HG02571 (cell line): Measurements from ENCODE around the gene GRB7.
"Not testable (repeated sequence)": the region's sequence is repeated elsewhere in the genome, so short reads cannot be mapped to it uniquely, and the experiment has no call there.

Experiments used
- ATAC-seq: cut with Tn5 transposase; IDR thresholded peaks from one replicate; pipeline ENCODE4 v1.9.1; 2021; ENCODE audit warnings: mild to moderate bottlenecking, moderate library complexity; ENCODE audit not compliant: unreplicated experiment

The GRB7 gene

GRCh38 chr17:39730095-39730921 is 7.4 kb upstream of the GRB7 start, which contains the start of gene MIEN1:
Gene MIEN1, minus strand, starts transcription at chr17:39730532. Its CDS starts 37 bp downstream, at chr17:39730495.
- peak; percentile 82 for ATAC-seq

GRCh38 chr17:39732586-39732985 is 5.2 kb upstream of the GRB7 start:
- ATAC-seq, result no peak

DNA sequence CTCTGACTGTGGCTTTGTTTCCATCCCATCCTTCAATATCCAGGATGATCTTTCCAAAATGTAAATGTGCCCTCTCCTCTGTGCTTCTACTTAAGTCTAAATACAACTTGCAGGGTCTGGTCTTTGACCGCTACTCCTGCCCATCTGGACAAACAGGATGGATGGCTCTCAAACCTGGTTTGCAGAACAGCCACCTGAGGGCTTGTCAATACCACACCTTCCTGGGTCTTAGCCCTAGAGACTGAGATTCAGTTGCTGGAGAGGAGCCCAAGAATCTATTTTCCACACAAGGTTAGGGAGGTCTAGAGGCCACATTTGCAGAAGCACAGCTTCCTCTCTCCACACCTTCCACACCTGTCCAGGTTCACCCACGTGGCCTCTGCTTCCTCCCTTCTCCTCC is 1.9 kb upstream of the GRB7 start:
- no peak for ATAC-seq

GRCh38 chr17:39736319-39737165 is 1.2 kb upstream of the GRB7 start:
- no peak for ATAC-seq

- no peak for ATAC-seq
These were observed 455 bp upstream of the GRB7 start for GRCh38 chr17:39737206-39737759.

DNA sequence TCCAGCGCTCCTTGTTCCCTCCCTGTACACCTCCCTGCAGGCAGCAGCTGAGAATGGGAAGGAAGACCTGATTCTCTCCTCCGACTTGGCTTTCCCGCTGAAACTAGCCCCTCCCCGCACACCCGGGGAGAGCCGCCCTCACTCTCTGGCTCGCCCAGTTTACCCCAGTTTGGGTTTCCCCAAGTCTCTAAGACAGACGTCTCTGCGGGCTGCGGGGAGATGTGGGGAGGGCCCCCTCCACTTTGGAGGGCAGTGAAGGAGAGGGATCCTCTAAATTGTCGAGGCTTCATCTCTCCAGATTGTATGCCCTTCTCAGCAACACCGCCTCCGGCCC is 797 bp downstream of the GRB7 start:
- ATAC-seq, result no peak

DNA sequence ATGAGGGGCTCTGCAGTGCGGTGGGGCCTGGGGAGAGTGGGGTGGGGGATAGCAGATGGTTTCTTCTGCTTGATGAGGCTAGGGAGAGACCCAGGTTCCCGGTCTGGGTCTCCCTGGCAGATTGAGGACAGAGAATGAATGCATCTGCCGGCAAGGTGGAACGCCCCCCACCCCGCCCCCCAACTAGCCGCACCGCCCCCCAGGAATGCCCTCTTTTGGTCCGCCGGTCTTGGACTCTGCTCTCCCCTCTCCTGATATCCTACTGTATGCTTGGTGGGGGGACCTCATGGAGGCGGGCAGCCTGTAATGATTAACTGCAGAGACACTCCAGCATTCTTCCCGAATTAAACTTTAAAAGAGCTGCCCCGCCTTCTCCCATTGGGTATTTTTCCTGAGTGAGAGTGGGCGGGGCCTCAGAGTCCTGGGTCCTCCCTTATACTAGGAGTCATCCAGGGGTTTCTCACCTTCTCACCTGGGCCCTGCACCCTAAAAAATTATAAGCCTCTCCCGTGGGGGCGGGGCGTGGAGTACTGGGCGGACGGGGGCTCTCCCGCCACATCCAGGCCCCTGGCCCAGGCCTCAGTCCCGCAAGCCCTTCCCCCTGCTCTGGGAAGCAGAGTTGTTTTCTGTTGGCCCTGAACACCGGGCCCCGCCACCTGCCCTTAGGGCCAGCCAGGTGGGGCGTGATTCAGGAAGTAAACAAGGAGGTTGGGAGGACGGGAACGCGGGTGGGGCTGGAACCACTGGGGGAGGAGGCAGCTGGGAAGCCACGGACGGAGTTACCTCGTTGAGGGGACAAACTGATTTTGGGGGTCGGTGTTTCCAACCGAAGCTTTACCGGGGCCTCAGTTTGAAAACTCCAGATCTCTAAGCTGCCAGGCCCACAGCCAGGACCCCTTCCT is 1.5 kb downstream of the GRB7 start:
- no peak for ATAC-seq

GRCh38 chr17:39739885-39740356 is 2.2 kb downstream of the GRB7 start:
- no peak for ATAC-seq

- ATAC-seq, result no peak
These were observed 2.8 kb downstream of the GRB7 start for GRCh38 chr17:39740357-39741111.

DNA sequence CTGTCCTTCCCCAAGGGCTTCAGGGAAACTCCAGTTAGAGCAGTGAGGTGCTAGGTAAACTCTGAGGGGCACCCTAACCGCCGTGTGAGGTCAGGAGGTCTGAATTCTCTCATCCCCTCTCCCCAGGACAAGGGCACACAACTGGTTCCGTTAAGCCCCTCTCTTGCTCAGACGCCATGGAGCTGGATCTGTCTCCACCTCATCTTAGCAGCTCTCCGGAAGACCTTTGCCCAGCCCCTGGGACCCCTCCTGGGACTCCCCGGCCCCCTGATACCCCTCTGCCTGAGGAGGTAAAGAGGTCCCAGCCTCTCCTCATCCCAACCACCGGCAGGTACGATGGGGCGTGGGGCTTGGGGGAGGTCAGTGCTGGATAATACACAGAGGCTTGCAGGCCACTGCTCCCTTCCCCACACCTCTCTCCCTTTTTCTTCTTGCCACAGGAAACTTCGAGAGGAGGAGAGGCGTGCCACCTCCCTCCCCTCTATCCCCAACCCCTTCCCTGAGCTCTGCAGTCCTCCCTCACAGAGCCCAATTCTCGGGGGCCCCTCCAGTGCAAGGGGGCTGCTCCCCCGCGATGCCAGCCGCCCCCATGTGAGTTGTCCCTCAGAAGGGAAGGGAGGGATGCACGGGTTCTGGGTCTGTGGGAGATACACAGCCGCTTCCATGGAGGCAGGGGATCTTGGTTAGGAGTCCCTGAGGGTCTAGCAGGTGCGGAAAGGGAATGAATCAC is 4.6 kb downstream of the GRB7 start:
- no peak for ATAC-seq

- no peak for ATAC-seq
These were observed 5.2 kb downstream of the GRB7 start for GRCh38 chr17:39742856-39743436.

DNA sequence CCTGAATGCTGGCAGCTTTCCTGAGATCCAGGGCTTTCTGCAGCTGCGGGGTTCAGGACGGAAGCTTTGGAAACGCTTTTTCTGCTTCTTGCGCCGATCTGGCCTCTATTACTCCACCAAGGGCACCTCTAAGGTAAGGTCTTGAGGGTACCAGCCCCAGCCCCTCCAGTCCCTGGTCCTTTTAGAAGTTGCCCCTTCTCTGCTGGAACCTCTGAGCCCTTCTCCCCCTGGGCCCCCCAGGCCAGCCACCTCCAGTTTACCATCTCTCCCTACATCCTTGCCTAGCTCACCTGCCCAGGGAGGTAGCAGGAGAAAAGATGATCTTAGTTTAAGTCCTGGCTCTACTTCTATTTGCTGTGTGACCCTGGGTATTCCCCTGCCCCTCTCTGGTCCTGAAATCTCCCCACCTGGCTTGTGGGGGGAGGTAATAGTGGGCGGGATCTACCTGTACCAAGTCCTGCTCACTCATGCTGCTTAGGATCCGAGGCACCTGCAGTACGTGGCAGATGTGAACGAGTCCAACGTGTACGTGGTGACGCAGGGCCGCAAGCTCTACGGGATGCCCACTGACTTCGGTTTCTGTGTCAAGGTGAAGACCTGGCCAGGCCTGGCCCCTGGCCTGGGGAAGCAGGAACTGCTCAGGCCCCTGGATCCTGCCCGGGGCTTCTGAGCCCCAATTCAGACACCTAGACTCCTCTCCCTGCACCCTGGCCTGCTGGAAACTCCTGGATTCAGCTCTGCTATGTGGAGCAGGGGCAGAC is 6.5 kb downstream of the GRB7 start:
- ATAC-seq, result no peak

- no peak for ATAC-seq
These were observed 7.1 kb downstream of the GRB7 start for GRCh38 chr17:39744836-39745215.

DNA sequence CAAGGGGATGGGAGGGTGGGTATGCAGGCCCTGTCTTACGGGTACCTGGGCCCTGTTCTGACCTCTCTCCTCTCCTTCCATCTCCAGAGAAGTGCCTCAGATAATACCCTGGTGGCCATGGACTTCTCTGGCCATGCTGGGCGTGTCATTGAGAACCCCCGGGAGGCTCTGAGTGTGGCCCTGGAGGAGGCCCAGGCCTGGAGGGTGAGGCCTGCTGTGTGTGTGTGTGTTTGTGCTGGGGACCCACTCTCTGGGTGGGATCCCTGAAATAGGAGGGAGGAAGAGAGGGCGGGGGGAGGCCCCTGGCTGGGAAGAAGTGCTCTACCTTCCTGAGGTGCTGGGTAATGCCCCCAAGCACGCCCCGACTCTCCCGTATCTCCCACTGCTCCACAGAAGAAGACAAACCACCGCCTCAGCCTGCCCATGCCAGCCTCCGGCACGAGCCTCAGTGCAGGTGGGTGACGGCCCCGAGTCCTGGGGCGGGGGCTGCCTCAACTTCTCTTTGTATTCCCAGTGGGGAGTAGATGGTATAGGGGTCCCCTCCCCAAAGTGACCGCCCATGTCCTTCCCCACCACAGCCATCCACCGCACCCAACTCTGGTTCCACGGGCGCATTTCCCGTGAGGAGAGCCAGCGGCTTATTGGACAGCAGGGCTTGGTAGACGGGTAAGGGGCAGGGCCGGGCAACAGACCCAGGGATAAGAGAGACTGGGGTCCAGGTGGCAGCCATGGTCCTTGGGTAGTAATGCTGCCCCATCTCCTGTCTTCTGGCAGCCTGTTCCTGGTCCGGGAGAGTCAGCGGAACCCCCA is 7.8 kb downstream of the GRB7 start:
- ATAC-seq, result no peak

GRCh38 chr17:39746145-39746461 is 8.4 kb downstream of the GRB7 start:
- ATAC-seq, result no peak

DNA sequence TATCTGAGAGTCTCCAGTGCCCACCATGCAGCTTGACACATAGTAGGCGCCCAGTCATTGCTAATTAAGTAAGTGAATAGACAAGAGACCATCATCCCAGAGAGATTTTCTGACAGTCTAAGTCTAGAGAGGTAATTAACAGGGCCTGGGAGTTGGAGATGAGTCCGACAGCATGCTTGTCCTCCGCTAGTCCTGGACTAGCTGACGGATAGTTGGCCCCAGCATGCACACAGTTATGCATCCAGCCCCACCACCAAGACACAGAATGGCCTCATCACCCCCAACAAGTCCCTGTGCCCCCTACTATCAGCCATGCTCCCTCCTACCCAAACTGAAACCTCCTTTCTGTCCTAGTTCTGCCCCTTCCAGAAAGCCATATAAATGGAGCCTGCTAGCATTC is 10.0 kb downstream of the GRB7 start:
- no peak for ATAC-seq

DNA sequence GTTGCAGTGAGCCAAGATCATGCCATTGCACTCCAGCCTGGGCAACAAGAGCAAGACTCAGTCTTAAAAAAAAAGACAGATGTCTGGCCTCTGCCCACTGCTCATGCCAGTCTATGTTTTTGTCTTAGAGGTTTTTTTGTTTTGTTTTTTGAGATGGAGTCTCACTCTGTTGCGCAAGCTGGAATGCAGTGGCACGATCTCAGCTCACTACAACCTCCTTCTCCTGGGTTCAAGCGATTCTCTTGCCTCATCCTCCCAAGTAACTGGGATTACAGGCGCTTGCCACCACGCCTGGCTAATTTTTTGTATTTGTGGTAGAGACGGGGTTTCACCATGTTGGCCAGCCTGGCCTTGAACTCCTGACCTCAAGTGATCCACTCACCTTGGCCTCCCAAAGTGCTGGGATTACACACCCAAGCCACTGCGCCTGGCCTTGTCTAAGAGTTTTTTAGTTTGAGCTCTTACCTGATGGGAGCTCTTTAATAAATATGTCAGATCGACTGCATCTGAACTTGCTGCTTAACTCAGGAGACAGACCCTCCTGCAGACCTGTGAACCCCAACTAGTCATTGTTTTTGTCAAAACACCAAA is 10.8 kb downstream of the GRB7 start:
- ATAC-seq, result not testable (repeated sequence)
